Measurements from ENCODE around the gene PSMD2. TPM values are rescaled to one million over a fixed set of nuclear protein-coding genes. Genes with fewer than 3 reads are reported as not detected.

Gene PSMD2
- total RNA-seq (2021): 303 to 359 TPM (median 320 TPM) in 3 replicates
- percentile 84 among the genes with signal in this experiment for Bru-seq, nascent RNA
- long read RNA-seq, experiment 1, transcript PSMD2-201 (21 exons, 3,449 nt): major isoform, 2,185 of 2,470 reads
- long read RNA-seq, experiment 1, partial matches to known transcripts: 128 of 2,470 reads
- long read RNA-seq, experiment 1, other reads (novel, unspliced or antisense): 157 of 2,470 reads
- long read RNA-seq, experiment 2, transcript PSMD2-201 (21 exons, 3,449 nt): major isoform, 134 of 331 reads
- long read RNA-seq, experiment 2, partial matches to known transcripts: 135 of 331 reads
- long read RNA-seq, experiment 2, other reads (novel, unspliced or antisense): 58 of 331 reads
- long read RNA-seq, experiment 3, transcript PSMD2-201 (21 exons, 3,449 nt): major isoform, 166 of 237 reads
- long read RNA-seq, experiment 3, partial matches to known transcripts: 58 of 237 reads
- long read RNA-seq, experiment 3, other reads (novel, unspliced or antisense): 11 of 237 reads

GRCh38 chr3:184298759-184299487 lies at the start of gene PSMD2:
TSS of gene PSMD2 (plus strand) at chr3:184299241. CDS start at chr3:184299267, 26 bp downstream.
- Mint-ChIP-seq H3K4me3 (peak within 1 kb of the TSS; percentile 96), H3K27me3 (ENCODE audit: low read depth) (peaks cover 5% of the 10 kb centered on the region; the same call in 1 of the 2 replicates), H3K9me3 (no peaks in the 10 kb centered on the region), H3K27ac (peak within 1 kb of the TSS; percentile 89), H3K4me1 (peaks cover 12% of the 10 kb centered on the region), H3K36me3 (peaks cover 42% of the 10 kb centered on the region)
- peak; percentile 96 for ATAC-seq
- ChIA-PET CTCF (no interaction called here), POLR2A (interaction anchor here (0.8 kb wide), 1 partner anchor 25 kb away, joined by 4 read pairs; no protein-coding TSS in a partner anchor)
- peak; percentile 99 for DNase-seq (ENCODE audit: low spot score)
- TF ChIP-seq ZSCAN18 (CRISPR knock-in tag; IDR thresholded peaks at IDR 0.05): no peak
- TF ChIP-seq, protein P1, sequence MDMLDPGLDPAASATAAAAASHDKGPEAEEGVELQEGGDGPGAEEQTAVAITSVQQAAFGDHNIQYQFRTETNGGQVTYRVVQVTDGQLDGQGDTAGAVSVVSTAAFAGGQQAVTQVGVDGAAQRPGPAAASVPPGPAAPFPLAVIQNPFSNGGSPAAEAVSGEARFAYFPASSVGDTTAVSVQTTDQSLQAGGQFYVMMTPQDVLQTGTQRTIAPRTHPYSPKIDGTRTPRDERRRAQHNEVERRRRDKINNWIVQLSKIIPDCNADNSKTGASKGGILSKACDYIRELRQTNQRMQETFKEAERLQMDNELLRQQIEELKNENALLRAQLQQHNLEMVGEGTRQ (CRISPR knock-in tag; IDR thresholded peaks at IDR 0.05): 0 out of 2 replicates have a peak, but pooled peaks have one; percentile 13
- 0 out of 2 replicates have a peak, but pooled peaks have one; percentile 75 for TF ChIP-seq FOXP4 (CRISPR knock-in tag; IDR thresholded peaks at IDR 0.05)
- TF ChIP-seq, protein P2, sequence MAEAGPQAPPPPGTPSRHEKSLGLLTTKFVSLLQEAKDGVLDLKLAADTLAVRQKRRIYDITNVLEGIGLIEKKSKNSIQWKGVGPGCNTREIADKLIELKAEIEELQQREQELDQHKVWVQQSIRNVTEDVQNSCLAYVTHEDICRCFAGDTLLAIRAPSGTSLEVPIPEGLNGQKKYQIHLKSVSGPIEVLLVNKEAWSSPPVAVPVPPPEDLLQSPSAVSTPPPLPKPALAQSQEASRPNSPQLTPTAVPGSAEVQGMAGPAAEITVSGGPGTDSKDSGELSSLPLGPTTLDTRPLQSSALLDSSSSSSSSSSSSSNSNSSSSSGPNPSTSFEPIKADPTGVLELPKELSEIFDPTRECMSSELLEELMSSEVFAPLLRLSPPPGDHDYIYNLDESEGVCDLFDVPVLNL (CRISPR knock-in tag; IDR thresholded peaks at IDR 0.05; ENCODE audit: borderline replicate concordance, low read depth): no peak
- no peak for TF ChIP-seq ZNF219 (CRISPR knock-in tag; IDR thresholded peaks at IDR 0.05; ENCODE audit: borderline replicate concordance)
- no peak for TF ChIP-seq NFATC4 (CRISPR knock-in tag; IDR thresholded peaks at IDR 0.05)
- TF ChIP-seq SMAD4 (CRISPR knock-in tag; IDR thresholded peaks at IDR 0.05): no peak
- TF ChIP-seq, protein P3, sequence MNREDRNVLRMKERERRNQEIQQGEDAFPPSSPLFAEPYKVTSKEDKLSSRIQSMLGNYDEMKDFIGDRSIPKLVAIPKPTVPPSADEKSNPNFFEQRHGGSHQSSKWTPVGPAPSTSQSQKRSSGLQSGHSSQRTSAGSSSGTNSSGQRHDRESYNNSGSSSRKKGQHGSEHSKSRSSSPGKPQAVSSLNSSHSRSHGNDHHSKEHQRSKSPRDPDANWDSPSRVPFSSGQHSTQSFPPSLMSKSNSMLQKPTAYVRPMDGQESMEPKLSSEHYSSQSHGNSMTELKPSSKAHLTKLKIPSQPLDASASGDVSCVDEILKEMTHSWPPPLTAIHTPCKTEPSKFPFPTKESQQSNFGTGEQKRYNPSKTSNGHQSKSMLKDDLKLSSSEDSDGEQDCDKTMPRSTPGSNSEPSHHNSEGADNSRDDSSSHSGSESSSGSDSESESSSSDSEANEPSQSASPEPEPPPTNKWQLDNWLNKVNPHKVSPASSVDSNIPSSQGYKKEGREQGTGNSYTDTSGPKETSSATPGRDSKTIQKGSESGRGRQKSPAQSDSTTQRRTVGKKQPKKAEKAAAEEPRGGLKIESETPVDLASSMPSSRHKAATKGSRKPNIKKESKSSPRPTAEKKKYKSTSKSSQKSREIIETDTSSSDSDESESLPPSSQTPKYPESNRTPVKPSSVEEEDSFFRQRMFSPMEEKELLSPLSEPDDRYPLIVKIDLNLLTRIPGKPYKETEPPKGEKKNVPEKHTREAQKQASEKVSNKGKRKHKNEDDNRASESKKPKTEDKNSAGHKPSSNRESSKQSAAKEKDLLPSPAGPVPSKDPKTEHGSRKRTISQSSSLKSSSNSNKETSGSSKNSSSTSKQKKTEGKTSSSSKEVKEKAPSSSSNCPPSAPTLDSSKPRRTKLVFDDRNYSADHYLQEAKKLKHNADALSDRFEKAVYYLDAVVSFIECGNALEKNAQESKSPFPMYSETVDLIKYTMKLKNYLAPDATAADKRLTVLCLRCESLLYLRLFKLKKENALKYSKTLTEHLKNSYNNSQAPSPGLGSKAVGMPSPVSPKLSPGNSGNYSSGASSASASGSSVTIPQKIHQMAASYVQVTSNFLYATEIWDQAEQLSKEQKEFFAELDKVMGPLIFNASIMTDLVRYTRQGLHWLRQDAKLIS (CRISPR knock-in tag; IDR thresholded peaks at IDR 0.05; ENCODE audit: borderline replicate concordance): no peak; the same call in 1 of the 2 replicates
- 0 out of 2 replicates have a peak, but pooled peaks have one; percentile 33 for TF ChIP-seq ZNF138 (CRISPR knock-in tag; conservative IDR thresholded peaks at IDR 0.05)
- TF ChIP-seq RELA (CRISPR knock-in tag; IDR thresholded peaks at IDR 0.05; ENCODE audit: borderline replicate concordance): no peak
- TF ChIP-seq, protein P4, sequence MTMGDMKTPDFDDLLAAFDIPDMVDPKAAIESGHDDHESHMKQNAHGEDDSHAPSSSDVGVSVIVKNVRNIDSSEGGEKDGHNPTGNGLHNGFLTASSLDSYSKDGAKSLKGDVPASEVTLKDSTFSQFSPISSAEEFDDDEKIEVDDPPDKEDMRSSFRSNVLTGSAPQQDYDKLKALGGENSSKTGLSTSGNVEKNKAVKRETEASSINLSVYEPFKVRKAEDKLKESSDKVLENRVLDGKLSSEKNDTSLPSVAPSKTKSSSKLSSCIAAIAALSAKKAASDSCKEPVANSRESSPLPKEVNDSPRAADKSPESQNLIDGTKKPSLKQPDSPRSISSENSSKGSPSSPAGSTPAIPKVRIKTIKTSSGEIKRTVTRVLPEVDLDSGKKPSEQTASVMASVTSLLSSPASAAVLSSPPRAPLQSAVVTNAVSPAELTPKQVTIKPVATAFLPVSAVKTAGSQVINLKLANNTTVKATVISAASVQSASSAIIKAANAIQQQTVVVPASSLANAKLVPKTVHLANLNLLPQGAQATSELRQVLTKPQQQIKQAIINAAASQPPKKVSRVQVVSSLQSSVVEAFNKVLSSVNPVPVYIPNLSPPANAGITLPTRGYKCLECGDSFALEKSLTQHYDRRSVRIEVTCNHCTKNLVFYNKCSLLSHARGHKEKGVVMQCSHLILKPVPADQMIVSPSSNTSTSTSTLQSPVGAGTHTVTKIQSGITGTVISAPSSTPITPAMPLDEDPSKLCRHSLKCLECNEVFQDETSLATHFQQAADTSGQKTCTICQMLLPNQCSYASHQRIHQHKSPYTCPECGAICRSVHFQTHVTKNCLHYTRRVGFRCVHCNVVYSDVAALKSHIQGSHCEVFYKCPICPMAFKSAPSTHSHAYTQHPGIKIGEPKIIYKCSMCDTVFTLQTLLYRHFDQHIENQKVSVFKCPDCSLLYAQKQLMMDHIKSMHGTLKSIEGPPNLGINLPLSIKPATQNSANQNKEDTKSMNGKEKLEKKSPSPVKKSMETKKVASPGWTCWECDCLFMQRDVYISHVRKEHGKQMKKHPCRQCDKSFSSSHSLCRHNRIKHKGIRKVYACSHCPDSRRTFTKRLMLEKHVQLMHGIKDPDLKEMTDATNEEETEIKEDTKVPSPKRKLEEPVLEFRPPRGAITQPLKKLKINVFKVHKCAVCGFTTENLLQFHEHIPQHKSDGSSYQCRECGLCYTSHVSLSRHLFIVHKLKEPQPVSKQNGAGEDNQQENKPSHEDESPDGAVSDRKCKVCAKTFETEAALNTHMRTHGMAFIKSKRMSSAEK (CRISPR knock-in tag; IDR thresholded peaks at IDR 0.05; ENCODE audit: borderline replicate concordance): no peak
- no peak for TF ChIP-seq ZNF121 (CRISPR knock-in tag; IDR thresholded peaks at IDR 0.05)
- no peak for TF ChIP-seq HMGA2 (CRISPR knock-in tag; IDR thresholded peaks at IDR 0.05)
- TF ChIP-seq, protein P5, sequence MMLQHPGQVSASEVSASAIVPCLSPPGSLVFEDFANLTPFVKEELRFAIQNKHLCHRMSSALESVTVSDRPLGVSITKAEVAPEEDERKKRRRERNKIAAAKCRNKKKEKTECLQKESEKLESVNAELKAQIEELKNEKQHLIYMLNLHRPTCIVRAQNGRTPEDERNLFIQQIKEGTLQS (CRISPR knock-in tag; conservative IDR thresholded peaks at IDR 0.05): no peak
- no peak for TF ChIP-seq ZNF512 (CRISPR knock-in tag; IDR thresholded peaks at IDR 0.05; ENCODE audit: borderline replicate concordance)
- TF ChIP-seq NR1H2 (CRISPR knock-in tag; IDR thresholded peaks at IDR 0.05): no peak
- TF ChIP-seq ZNF416 (CRISPR knock-in tag; IDR thresholded peaks at IDR 0.05): no peak
- TF ChIP-seq CREB1 (CRISPR knock-in tag; IDR thresholded peaks at IDR 0.05): no peak

Measured in WTC11 (cell line).